Measurements from ENCODE around the gene LRRC4C. TPM values are rescaled to one million over a fixed set of nuclear protein-coding genes. Genes with fewer than 3 reads are reported as not detected.

Gene LRRC4C
- total RNA-seq, 1 experiment from 2014 or later, result 0.15 TPM

- H3K27me3 ChIP-seq (ENCODE audit: control insufficient read depth, insufficient read depth, low read length), result no peaks in the 10 kb centered on the region
- H3K36me3 ChIP-seq (ENCODE audit: control insufficient read depth, insufficient read depth, low read length), result no peaks in the 10 kb centered on the region
- TF ChIP-seq CTCF (IDR thresholded peaks at IDR 0.05) (no peak), TCF7L2 (IDR thresholded peaks at IDR 0.05; ENCODE audit: low read depth, low read length) (no peak), POLR2AphosphoS5 (IDR thresholded peaks at IDR 0.05; ENCODE audit: low read depth, low read length) (no peak)
- POLR2A ChIA-PET, result no interaction called here
- DNase-seq (ENCODE audit: low read depth, low spot score) (no peak), ATAC-seq (no peak)
- H3K4me1 ChIP-seq (ENCODE audit: control insufficient read depth, insufficient read depth, low read length), result no peaks in the 10 kb centered on the region
- H3K9me3 ChIP-seq (ENCODE audit: control insufficient read depth, insufficient read depth, low read depth, low read length), result no peaks in the 10 kb centered on the region
- intact Hi-C loops (cut with micrococcal nuclease; ENCODE audit: unreplicated experiment) (no loop called here), in situ Hi-C loops (cut with HindIII; ENCODE audit: low pct_unique_long_range_greater_than_20kb, low sequenced_read_pairs) (no loop called here)
- H3K4me3 ChIP-seq (ENCODE audit: low read depth in 2 of 2, low read length in 2 of 2), result no peak overlapping the region
- CTCF ChIA-PET, result no interaction called here
- no peak overlapping the region for H3K27ac ChIP-seq (ENCODE audit: low read length)
- BruUV-seq (replicated peaks), result no TSS peak
Observed at GRCh38 chr11:41328324-41328723, 131.1 kb downstream of the LRRC4C start.

- ATAC-seq (no peak), DNase-seq (ENCODE audit: low read depth, low spot score) (no peak)
- H3K4me3 ChIP-seq (ENCODE audit: low read depth in 2 of 2, low read length in 2 of 2), result no peak overlapping the region
- TF ChIP-seq TCF7L2 (IDR thresholded peaks at IDR 0.05; ENCODE audit: low read depth, low read length) (no peak), CTCF (IDR thresholded peaks at IDR 0.05) (no peak)
- in situ Hi-C loops (cut with HindIII; ENCODE audit: low pct_unique_long_range_greater_than_20kb, low sequenced_read_pairs), result no loop called here
- no peaks in the 10 kb centered on the region for H3K4me1 ChIP-seq (ENCODE audit: control insufficient read depth, insufficient read depth, low read length)
- POLR2A ChIA-PET, result no interaction called here
- H3K9me3 ChIP-seq (ENCODE audit: control insufficient read depth, insufficient read depth, low read depth, low read length), result no peaks in the 10 kb centered on the region
- no peaks in the 10 kb centered on the region for H3K36me3 ChIP-seq (ENCODE audit: control insufficient read depth, insufficient read depth, low read length)
- H3K27me3 ChIP-seq (ENCODE audit: control insufficient read depth, insufficient read depth, low read length), result no peaks in the 10 kb centered on the region
- no peak overlapping the region for H3K27ac ChIP-seq (ENCODE audit: low read length)
- CTCF ChIA-PET, result no interaction called here
- intact Hi-C loops (cut with micrococcal nuclease; ENCODE audit: unreplicated experiment), result no loop called here
- no TSS peak for BruUV-seq (replicated peaks)
Observed at GRCh38 chr11:41323446-41323845, 136.0 kb downstream of the LRRC4C start.

DNA sequence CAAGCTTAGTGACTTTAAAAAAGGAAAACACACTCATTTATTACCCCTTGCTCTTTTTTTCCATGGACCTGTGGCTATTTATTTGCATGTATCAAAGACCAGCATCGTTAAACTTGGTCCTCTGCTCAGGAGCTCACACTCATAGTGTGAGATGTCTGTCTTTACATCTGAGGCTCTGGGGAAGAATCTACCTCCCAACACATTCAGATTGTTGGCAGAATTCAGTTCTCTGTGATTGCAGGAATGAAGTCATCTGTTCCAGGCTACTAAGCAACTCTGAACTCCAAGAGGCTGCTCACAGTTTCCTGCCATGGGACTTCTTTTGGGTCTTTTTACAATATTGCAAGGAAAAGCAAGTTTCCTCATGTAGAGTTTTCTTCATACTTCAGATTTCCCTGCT lies 138.8 kb downstream of the LRRC4C start:
- Histone ChIP-seq H3K4me1 (ENCODE audit: control insufficient read depth, insufficient read depth, low read length) (no peaks in the 10 kb centered on the region), H3K9me3 (ENCODE audit: control insufficient read depth, insufficient read depth, low read depth, low read length) (no peaks in the 10 kb centered on the region), H3K27ac (ENCODE audit: low read length) (no peak overlapping the region), H3K36me3 (ENCODE audit: control insufficient read depth, insufficient read depth, low read length) (no peaks in the 10 kb centered on the region), H3K27me3 (ENCODE audit: control insufficient read depth, insufficient read depth, low read length) (no peaks in the 10 kb centered on the region), H3K4me3 (ENCODE audit: low read depth in 2 of 2, low read length in 2 of 2) (no peak overlapping the region)
- no peak for TF ChIP-seq TCF7L2 (IDR thresholded peaks at IDR 0.05; ENCODE audit: low read depth, low read length)
- no peak for DNase-seq (ENCODE audit: low read depth, low spot score)
- ChIA-PET POLR2A (no interaction called here), CTCF (no interaction called here)
- no TSS peak for BruUV-seq (replicated peaks)
- in situ Hi-C loops (cut with HindIII; ENCODE audit: low pct_unique_long_range_greater_than_20kb, low sequenced_read_pairs) (no loop called here), intact Hi-C loops (cut with micrococcal nuclease; ENCODE audit: unreplicated experiment) (no loop called here)
- no peak for ATAC-seq

DNA sequence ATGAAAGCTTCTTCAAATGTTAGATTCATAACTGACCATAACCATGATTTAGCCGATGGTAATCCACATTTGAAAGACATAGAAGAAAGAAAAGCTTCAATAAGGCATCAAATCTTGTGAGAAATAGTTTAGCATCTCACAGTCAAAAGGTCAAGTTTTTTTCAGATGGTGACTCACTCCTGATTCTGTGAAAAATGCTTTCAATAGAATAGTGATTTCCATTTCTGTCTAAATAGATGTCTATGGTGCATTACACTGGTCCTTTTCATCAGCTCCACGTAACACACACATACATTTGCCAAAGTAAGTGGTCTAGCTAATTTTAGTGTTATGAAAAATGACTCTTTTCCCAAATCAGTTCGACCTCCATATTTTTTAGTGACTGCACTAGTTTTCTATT lies 139.2 kb downstream of the LRRC4C start:
- Histone ChIP-seq H3K27me3 (ENCODE audit: control insufficient read depth, insufficient read depth, low read length) (no peaks in the 10 kb centered on the region), H3K4me1 (ENCODE audit: control insufficient read depth, insufficient read depth, low read length) (no peaks in the 10 kb centered on the region), H3K9me3 (ENCODE audit: control insufficient read depth, insufficient read depth, low read depth, low read length) (no peaks in the 10 kb centered on the region), H3K36me3 (ENCODE audit: control insufficient read depth, insufficient read depth, low read length) (no peaks in the 10 kb centered on the region), H3K27ac (ENCODE audit: low read length) (no peak overlapping the region), H3K4me3 (ENCODE audit: low read depth in 2 of 2, low read length in 2 of 2) (no peak overlapping the region)
- ATAC-seq (no peak), DNase-seq (ENCODE audit: low read depth, low spot score) (no peak)
- in situ Hi-C loops (cut with HindIII; ENCODE audit: low pct_unique_long_range_greater_than_20kb, low sequenced_read_pairs) (no loop called here), intact Hi-C loops (cut with micrococcal nuclease; ENCODE audit: unreplicated experiment) (no loop called here)
- TF ChIP-seq SIN3A (IDR thresholded peaks at IDR 0.05; ENCODE audit: borderline replicate concordance, insufficient read depth, low read depth, low read length) (no peak), CTCF (IDR thresholded peaks at IDR 0.05) (no peak), POLR2AphosphoS5 (IDR thresholded peaks at IDR 0.05; ENCODE audit: low read depth, low read length) (no peak), TCF7L2 (IDR thresholded peaks at IDR 0.05; ENCODE audit: low read depth, low read length) (no peak)
- TF ChIP-seq, protein P1, sequence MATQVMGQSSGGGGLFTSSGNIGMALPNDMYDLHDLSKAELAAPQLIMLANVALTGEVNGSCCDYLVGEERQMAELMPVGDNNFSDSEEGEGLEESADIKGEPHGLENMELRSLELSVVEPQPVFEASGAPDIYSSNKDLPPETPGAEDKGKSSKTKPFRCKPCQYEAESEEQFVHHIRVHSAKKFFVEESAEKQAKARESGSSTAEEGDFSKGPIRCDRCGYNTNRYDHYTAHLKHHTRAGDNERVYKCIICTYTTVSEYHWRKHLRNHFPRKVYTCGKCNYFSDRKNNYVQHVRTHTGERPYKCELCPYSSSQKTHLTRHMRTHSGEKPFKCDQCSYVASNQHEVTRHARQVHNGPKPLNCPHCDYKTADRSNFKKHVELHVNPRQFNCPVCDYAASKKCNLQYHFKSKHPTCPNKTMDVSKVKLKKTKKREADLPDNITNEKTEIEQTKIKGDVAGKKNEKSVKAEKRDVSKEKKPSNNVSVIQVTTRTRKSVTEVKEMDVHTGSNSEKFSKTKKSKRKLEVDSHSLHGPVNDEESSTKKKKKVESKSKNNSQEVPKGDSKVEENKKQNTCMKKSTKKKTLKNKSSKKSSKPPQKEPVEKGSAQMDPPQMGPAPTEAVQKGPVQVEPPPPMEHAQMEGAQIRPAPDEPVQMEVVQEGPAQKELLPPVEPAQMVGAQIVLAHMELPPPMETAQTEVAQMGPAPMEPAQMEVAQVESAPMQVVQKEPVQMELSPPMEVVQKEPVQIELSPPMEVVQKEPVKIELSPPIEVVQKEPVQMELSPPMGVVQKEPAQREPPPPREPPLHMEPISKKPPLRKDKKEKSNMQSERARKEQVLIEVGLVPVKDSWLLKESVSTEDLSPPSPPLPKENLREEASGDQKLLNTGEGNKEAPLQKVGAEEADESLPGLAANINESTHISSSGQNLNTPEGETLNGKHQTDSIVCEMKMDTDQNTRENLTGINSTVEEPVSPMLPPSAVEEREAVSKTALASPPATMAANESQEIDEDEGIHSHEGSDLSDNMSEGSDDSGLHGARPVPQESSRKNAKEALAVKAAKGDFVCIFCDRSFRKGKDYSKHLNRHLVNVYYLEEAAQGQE (IDR thresholded peaks at IDR 0.05; ENCODE audit: insufficient read depth in 1 of 2, low read depth in 2 of 2, low read length in 1 of 2), result no peak
- ChIA-PET POLR2A (no interaction called here), CTCF (no interaction called here)
- no TSS peak for BruUV-seq (replicated peaks)

Measured in Panc1 (cell line).